Trophoblast cell (in vitro differentiated cells and primary cell): ENCODE measurements around the gene CPLX1.

Experiments
- DNase-seq, 2 donors: peaks; one replicate each; pipeline ENCODE4 v3.0.0-alpha.2; 2016
- H2AFZ ChIP-seq: 2 replicates; pipeline ENCODE4 v1.6.1; 2013; ENCODE audit warnings: low read length, moderate library complexity, mild to moderate bottlenecking; ENCODE audit not compliant: insufficient read depth, poor library complexity
- H2AK5ac ChIP-seq: 2 replicates; pipeline ENCODE4 v1.6.1; 2013; ENCODE audit warnings: mild to moderate bottlenecking, low read length
- H2BK120ac ChIP-seq: 2 replicates; pipeline ENCODE4 v1.6.1; 2013; ENCODE audit warnings: low read length, mild to moderate bottlenecking, moderate library complexity; ENCODE audit not compliant: insufficient read depth, poor library complexity
- H2BK12ac ChIP-seq: 2 replicates; pipeline ENCODE4 v1.6.1; 2013; ENCODE audit warnings: mild to moderate bottlenecking, low read length, moderate library complexity
- H2BK5ac ChIP-seq: 2 replicates; pipeline ENCODE4 v1.6.1; 2013; ENCODE audit warnings: low read length, low read depth, moderate library complexity, mild to moderate bottlenecking; ENCODE audit not compliant: poor library complexity
- H3K14ac ChIP-seq: 2 replicates; pipeline ENCODE4 v1.6.1; 2013; ENCODE audit warnings: mild to moderate bottlenecking, low read length
- H3K18ac ChIP-seq: 2 replicates; pipeline ENCODE4 v1.6.1; 2013; ENCODE audit warnings: mild to moderate bottlenecking, low read length
- H3K23ac ChIP-seq: 2 replicates; pipeline ENCODE4 v1.6.1; 2013; ENCODE audit warnings: low read length
- H3K27ac ChIP-seq: 2 replicates; pipeline ENCODE4 v1.5.1; 2013; ENCODE audit warnings: low read depth, mild to moderate bottlenecking, inconsistent platforms, low read length, moderate library complexity
- H3K27me3 ChIP-seq: 2 replicates; pipeline ENCODE4 v1.6.1; 2013; ENCODE audit warnings: inconsistent platforms, mild to moderate bottlenecking, low read length, moderate library complexity; ENCODE audit not compliant: insufficient read depth
- H3K36me3 ChIP-seq, 2 experiments: 1 replicate in 1 of 2; 2 replicates in 1 of 2; pipeline ENCODE4 v1.6.1; 2013; ENCODE audit warnings: low read length in 2 of 2, mild to moderate bottlenecking in 2 of 2, moderate library complexity in 1 of 2; ENCODE audit not compliant: insufficient read depth in 2 of 2, control insufficient read depth in 1 of 2
- H3K4ac ChIP-seq: 2 replicates; pipeline ENCODE4 v1.6.1; 2013; ENCODE audit warnings: low read depth, mild to moderate bottlenecking, low read length, moderate library complexity
- H3K4me1 ChIP-seq, 2 experiments: 1 replicate in 1 of 2; 2 replicates in 1 of 2; pipeline ENCODE4 v1.6.1; 2013; ENCODE audit warnings: low read length in 2 of 2, mild to moderate bottlenecking in 2 of 2, moderate library complexity in 1 of 2; ENCODE audit not compliant: insufficient read depth in 2 of 2, control insufficient read depth in 1 of 2
- H3K4me2 ChIP-seq: 2 replicates; pipeline ENCODE4 v1.6.1; 2013; ENCODE audit warnings: inconsistent platforms, mild to moderate bottlenecking, low read length, moderate library complexity
- H3K4me3 ChIP-seq: 2 replicates; pipeline ENCODE4 v1.5.1; 2013; ENCODE audit warnings: mild to moderate bottlenecking, low read depth, low read length, inconsistent platforms
- H3K79me1 ChIP-seq: one replicate; pipeline ENCODE4 v1.6.1; 2013; ENCODE audit warnings: low read length
- H3K79me2 ChIP-seq: 2 replicates; pipeline ENCODE4 v1.6.1; 2013; ENCODE audit warnings: low read length, mild to moderate bottlenecking; ENCODE audit not compliant: control insufficient read depth, insufficient read depth, poor library complexity
- H3K9ac ChIP-seq: 2 replicates; pipeline ENCODE4 v1.6.1; 2013; ENCODE audit warnings: mild to moderate bottlenecking, low read length
- H3K9me3 ChIP-seq: 2 replicates; pipeline ENCODE4 v1.6.1; 2013; ENCODE audit warnings: low read depth, mild to moderate bottlenecking, control low read depth, inconsistent platforms, low read length; ENCODE audit not compliant: insufficient read depth
- H4K12ac ChIP-seq: 2 replicates; pipeline ENCODE4 v1.6.1; 2013; ENCODE audit warnings: low read depth, mild to moderate bottlenecking, low read length, moderate library complexity
- H4K8ac ChIP-seq: 2 replicates; pipeline ENCODE4 v1.6.1; 2013; ENCODE audit warnings: low read depth, mild to moderate bottlenecking, low read length, moderate library complexity
- H4K91ac ChIP-seq: one replicate; pipeline ENCODE4 v1.6.1; 2013; ENCODE audit warnings: low read depth, mild to moderate bottlenecking, low read length, moderate library complexity
- WGBS: extraction: QIAGEN DNeasy Blood & Tissue Kit; methylation state at CpG from one replicate; pipeline ENCODE4 v1.1.7; 2013; ENCODE audit warnings: missing lambda C conversion rate; ENCODE audit not compliant: insufficient read length, insufficient coverage; ENCODE audit errors: extremely low coverage; 5-methylcytosine and 5-hydroxymethylcytosine counted together

CPLX1 gene

DNA sequence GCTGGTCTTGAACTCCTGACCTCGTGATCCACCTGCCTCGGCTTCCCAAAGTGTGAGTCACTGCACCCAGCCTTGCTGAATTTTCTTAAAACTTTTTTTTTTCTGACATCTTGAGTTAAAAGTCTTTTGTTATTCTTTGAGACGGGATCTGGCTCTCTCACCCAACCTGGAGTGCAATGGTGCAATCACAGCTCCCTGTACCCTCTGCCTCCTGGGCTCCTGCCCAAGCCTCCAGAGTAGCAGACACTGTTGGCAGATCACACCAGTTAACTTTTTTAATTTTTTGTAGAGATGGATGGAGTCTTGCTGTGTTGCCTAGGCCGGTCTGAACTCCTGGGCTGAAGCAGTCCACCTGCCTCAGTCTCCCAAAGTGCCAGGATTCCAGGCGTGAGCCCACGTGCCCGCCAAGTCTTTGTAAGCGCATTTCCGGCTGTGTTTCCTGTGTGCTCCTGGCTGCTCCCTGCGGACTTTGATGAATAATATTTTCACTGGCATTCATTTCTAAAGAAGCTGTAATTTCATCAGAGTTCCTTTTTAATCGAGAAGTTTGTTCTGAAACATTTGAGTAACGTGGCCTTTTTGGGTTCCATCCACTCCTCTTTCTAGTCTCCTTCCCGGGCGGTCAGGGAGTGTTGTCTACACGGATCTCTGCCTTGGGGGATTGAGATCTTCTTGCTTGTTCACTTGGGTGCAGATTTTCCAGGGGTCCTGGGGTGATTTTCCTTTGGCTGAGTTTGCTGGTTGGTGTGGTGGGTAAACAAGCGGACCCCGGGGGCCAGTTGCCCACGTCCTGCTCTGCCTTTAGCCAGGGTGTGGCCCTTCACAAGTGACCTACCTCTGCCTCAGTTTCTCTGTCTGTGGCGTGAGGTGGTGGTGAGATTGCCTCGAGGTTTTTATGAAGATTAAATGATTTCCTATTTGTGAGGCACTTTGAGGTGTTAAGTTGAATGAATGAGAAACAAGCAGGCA lies 75.9 kb downstream of the CPLX1 start:
- H2BK5ac ChIP-seq, result no peak overlapping the region
- WGBS, result no CpG with 5 or more reads among the region's 20 CpGs
- no peak overlapping the region for H3K9ac ChIP-seq
- H3K79me2 ChIP-seq, result no peaks in the 10 kb centered on the region
- H4K91ac ChIP-seq, result no peak overlapping the region
- H2BK120ac ChIP-seq, result no peak overlapping the region
- no peak overlapping the region for H3K4me3 ChIP-seq
- peaks cover 59% of the 10 kb centered on the region in 2 experiments for H3K36me3 ChIP-seq
- no peaks in the 10 kb centered on the region for H3K4me1 ChIP-seq
- H3K18ac ChIP-seq, result peak overlapping the region; percentile 57
- H3K14ac ChIP-seq, result no peak overlapping the region
- no peaks in the 10 kb centered on the region for H3K9me3 ChIP-seq
- H3K23ac ChIP-seq, result no peak overlapping the region
- H3K4me2 ChIP-seq, result no peak overlapping the region
- no peak overlapping the region for H2BK12ac ChIP-seq
- H3K27me3 ChIP-seq, result no peaks in the 10 kb centered on the region
- H3K79me1 ChIP-seq, result no peaks in the 10 kb centered on the region
- H4K8ac ChIP-seq, result no peak overlapping the region
- H4K12ac ChIP-seq, result no peak overlapping the region
- no peak overlapping the region for H3K27ac ChIP-seq
- no peak overlapping the region for H2AK5ac ChIP-seq
- DNase-seq, result no peak
- H3K4ac ChIP-seq, result no peak overlapping the region
- no peak overlapping the region for H2AFZ ChIP-seq

DNA sequence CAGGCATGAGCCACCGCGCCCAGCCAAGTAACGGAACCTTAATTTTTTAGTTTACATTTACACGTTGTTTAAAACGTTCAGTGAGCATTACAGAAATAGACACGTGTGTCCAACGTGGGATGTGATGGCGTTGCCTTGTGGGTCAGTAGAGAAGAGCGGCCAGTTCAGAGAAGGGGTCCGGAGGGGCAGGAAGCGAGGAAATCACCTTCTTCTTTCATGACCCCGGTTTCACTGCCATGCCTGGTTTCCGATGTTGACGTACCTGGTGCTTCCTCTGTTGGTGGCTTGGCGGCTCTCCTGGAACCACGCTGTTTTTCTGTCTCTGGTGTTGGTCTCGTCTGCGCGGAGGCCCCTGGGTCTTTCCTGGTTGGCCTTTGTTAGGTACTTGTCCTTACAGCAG lies 77.5 kb downstream of the CPLX1 start:
- H3K27me3 ChIP-seq, result no peaks in the 10 kb centered on the region
- H3K36me3 ChIP-seq, result peaks cover 55% of the 10 kb centered on the region in 2 experiments
- H4K8ac ChIP-seq, result no peak overlapping the region
- H3K79me2 ChIP-seq, result no peaks in the 10 kb centered on the region
- no peak for DNase-seq
- no peak overlapping the region for H3K18ac ChIP-seq
- no peak overlapping the region for H3K27ac ChIP-seq
- no peak overlapping the region for H3K23ac ChIP-seq
- no peak overlapping the region for H2BK120ac ChIP-seq
- H3K4me2 ChIP-seq, result no peak overlapping the region
- no peak overlapping the region for H3K9ac ChIP-seq
- no peaks in the 10 kb centered on the region for H3K79me1 ChIP-seq
- no peak overlapping the region for H2AK5ac ChIP-seq
- H3K4me3 ChIP-seq, result no peak overlapping the region
- no peak overlapping the region for H4K91ac ChIP-seq
- H2BK12ac ChIP-seq, result no peak overlapping the region
- H3K14ac ChIP-seq, result no peak overlapping the region
- no peaks in the 10 kb centered on the region for H3K9me3 ChIP-seq
- no peak overlapping the region for H4K12ac ChIP-seq
- H2BK5ac ChIP-seq, result no peak overlapping the region
- H3K4me1 ChIP-seq, result no peaks in the 10 kb centered on the region
- H2AFZ ChIP-seq, result no peak overlapping the region
- no peak overlapping the region for H3K4ac ChIP-seq
- WGBS, result no CpG with 5 or more reads among the region's 19 CpGs

DNA sequence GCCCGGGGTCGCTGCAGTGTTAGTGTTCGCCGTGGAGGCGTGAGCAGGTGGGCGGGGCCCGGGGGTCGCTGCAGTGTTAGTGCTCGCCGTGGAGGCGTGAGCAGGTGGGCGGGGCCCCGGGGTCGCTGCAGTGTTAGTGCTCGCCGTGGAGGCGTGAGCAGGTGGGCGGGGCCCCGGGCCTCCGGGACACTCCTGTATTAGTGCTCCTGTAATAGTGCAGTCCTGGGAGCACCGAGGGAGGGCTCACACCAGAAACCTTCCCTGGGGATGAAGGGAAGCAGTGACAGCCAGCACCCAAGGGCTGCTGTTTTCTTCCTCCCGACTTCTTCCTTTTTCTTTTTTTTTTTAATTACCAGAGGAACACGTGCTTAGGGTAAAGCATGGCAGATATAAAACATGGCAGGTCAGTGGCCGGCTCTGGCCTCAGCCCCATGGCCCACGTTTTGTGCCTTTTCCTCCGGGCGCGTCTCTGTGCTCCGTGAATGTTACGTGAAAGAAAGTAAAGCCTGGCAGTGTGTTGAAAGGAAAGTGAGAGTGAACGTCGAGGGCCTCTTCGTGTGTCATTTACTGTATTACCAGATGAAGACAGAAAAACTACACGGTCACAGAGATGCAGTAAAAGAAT lies 78.3 kb downstream of the CPLX1 start:
- no peaks in the 10 kb centered on the region for H3K79me2 ChIP-seq
- H3K9me3 ChIP-seq, result no peaks in the 10 kb centered on the region
- no peak overlapping the region for H3K23ac ChIP-seq
- H4K12ac ChIP-seq, result no peak overlapping the region
- no peaks in the 10 kb centered on the region for H3K4me1 ChIP-seq
- DNase-seq, result no peak
- no peak overlapping the region for H3K4ac ChIP-seq
- no peak overlapping the region for H2BK5ac ChIP-seq
- H2BK12ac ChIP-seq, result no peak overlapping the region
- H3K36me3 ChIP-seq, result peaks cover 53 to 57% of the 10 kb centered on the region in 2 experiments
- H4K8ac ChIP-seq, result no peak overlapping the region
- no peaks in the 10 kb centered on the region for H3K27me3 ChIP-seq
- no peak overlapping the region for H3K27ac ChIP-seq
- no peak overlapping the region for H4K91ac ChIP-seq
- no peak overlapping the region for H3K14ac ChIP-seq
- WGBS, result no CpG with 5 or more reads among the region's 34 CpGs
- H3K4me3 ChIP-seq, result no peak overlapping the region
- no peak overlapping the region for H3K9ac ChIP-seq
- H3K79me1 ChIP-seq, result no peaks in the 10 kb centered on the region
- no peak overlapping the region for H3K18ac ChIP-seq
- no peak overlapping the region for H3K4me2 ChIP-seq
- no peak overlapping the region for H2AK5ac ChIP-seq
- H2BK120ac ChIP-seq, result no peak overlapping the region
- H2AFZ ChIP-seq, result no peak overlapping the region

DNA sequence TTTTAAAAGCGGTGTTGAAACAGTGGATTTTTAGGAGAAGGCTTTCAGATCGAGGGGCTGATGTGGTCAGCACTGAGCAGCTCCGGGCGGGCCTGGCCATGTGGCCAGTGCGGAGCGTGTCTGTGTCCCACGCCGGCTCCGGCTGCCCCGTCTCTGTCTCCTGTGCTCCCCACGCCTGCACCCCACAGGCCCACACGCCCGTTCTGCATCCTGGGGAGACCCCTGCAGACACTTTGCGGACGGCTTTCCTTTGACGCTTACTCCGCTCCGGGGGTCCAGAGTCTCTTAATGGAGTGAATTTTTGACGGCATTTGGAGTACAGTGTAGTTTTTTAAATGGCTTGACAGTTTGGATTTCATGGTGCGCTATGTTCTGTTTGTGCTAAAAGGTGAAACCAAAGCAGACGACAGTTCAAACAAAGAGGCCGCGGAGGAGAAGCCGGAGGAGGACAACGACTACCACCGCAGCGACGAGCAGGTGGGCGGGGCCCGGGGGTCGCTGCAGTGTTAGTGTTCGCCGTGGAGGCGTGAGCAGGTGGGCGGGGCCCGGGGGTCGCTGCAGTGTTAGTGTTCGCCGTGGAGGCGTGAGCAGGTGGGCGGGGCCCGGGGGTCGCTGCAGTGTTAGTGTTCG lies 81.6 kb downstream of the CPLX1 start:
- Histone ChIP-seq H3K18ac (no peak overlapping the region), H3K4me1 (no peaks in the 10 kb centered on the region), H3K27ac (no peak overlapping the region), H3K23ac (no peak overlapping the region), H3K4ac (no peak overlapping the region), H3K4me3 (no peak overlapping the region), H3K9me3 (no peaks in the 10 kb centered on the region), H2BK5ac (peak overlapping the region; percentile 43), H3K79me2 (no peaks in the 10 kb centered on the region), H2AFZ (no peak overlapping the region), H2AK5ac (no peak overlapping the region), H3K4me2 (no peak overlapping the region), H2BK120ac (no peak overlapping the region), H4K91ac (no peak overlapping the region), H3K79me1 (no peaks in the 10 kb centered on the region), H3K14ac (no peak overlapping the region), H3K36me3 (peaks cover 55 to 56% of the 10 kb centered on the region in 2 experiments), H2BK12ac (no peak overlapping the region), H4K8ac (no peak overlapping the region), H3K27me3 (no peaks in the 10 kb centered on the region), H4K12ac (no peak overlapping the region), H3K9ac (no peak overlapping the region)
- DNase-seq, result peak; percentile 63 to 83
- no CpG with 5 or more reads among the region's 44 CpGs for WGBS
